ENCODE results near the gene ANKRD12. TPM values are rescaled to one million over a fixed set of nuclear protein-coding genes. Genes with fewer than 3 reads are reported as not detected.
A peak's percentile ranks its signal among the peaks of the same experiment; 100 is the strongest.

ANKRD12 gene
- total and polyA plus RNA-seq, 10 of the 15 experiments (the other 5 are each of a cell fraction or from before 2014, with no cell fraction given), result 5.9 to 45.7 (median 20.2) TPM

DNA sequence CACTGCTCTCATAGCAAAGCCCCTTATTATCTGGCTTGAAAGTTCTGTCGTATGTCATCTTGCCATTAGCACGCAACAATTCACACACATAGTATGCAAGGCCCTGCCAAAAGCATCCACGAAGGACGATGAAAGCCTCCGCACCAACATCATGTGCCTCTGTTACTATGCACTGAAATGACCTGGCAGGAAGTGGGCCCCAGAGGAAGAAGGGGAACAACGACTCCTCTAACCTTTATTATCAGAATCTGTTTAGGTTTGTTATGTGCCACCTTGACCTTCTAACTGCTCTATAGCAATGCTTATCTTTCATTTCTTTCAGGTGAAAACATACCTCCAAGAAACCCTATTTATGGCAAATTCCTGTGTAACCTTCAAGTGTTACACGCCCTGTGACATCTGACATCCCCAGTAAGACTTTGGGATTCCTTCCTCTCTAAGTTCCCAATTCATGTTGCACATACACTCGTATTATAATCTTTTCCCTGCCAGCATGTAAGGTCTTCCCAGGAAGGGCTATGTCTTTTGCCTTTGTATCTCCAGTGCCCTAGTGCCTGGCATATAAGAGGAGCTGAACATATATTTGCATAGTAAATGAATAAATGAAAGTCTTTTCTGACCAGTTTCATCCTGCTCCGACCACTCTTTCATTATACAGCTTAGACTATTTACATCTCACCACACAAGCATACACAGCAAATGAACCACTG is 41.1 kb upstream of the ANKRD12 start (continued):
- TF ChIP-seq, protein P1, sequence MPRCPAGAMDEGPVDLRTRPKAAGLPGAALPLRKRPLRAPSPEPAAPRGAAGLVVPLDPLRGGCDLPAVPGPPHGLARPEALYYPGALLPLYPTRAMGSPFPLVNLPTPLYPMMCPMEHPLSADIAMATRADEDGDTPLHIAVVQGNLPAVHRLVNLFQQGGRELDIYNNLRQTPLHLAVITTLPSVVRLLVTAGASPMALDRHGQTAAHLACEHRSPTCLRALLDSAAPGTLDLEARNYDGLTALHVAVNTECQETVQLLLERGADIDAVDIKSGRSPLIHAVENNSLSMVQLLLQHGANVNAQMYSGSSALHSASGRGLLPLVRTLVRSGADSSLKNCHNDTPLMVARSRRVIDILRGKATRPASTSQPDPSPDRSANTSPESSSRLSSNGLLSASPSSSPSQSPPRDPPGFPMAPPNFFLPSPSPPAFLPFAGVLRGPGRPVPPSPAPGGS (IDR thresholded peaks at IDR 0.05; ENCODE audit: borderline replicate concordance, insufficient read depth, low read depth, low read length, poor library complexity, severe bottlenecking), result no peak
- no peak for TF ChIP-seq FOS (IDR thresholded peaks at IDR 0.05; ENCODE audit: borderline replicate concordance, extremely low read depth, insufficient read length)
- TF ChIP-seq JUNB (IDR thresholded peaks at IDR 0.05), result peak; percentile 70
- TF ChIP-seq, protein P2, sequence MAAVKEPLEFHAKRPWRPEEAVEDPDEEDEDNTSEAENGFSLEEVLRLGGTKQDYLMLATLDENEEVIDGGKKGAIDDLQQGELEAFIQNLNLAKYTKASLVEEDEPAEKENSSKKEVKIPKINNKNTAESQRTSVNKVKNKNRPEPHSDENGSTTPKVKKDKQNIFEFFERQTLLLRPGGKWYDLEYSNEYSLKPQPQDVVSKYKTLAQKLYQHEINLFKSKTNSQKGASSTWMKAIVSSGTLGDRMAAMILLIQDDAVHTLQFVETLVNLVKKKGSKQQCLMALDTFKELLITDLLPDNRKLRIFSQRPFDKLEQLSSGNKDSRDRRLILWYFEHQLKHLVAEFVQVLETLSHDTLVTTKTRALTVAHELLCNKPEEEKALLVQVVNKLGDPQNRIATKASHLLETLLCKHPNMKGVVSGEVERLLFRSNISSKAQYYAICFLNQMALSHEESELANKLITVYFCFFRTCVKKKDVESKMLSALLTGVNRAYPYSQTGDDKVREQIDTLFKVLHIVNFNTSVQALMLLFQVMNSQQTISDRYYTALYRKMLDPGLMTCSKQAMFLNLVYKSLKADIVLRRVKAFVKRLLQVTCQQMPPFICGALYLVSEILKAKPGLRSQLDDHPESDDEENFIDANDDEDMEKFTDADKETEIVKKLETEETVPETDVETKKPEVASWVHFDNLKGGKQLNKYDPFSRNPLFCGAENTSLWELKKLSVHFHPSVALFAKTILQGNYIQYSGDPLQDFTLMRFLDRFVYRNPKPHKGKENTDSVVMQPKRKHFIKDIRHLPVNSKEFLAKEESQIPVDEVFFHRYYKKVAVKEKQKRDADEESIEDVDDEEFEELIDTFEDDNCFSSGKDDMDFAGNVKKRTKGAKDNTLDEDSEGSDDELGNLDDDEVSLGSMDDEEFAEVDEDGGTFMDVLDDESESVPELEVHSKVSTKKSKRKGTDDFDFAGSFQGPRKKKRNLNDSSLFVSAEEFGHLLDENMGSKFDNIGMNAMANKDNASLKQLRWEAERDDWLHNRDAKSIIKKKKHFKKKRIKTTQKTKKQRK (IDR thresholded peaks at IDR 0.05; ENCODE audit: low read depth, low read length), result no peak
- TF ChIP-seq, protein P3, sequence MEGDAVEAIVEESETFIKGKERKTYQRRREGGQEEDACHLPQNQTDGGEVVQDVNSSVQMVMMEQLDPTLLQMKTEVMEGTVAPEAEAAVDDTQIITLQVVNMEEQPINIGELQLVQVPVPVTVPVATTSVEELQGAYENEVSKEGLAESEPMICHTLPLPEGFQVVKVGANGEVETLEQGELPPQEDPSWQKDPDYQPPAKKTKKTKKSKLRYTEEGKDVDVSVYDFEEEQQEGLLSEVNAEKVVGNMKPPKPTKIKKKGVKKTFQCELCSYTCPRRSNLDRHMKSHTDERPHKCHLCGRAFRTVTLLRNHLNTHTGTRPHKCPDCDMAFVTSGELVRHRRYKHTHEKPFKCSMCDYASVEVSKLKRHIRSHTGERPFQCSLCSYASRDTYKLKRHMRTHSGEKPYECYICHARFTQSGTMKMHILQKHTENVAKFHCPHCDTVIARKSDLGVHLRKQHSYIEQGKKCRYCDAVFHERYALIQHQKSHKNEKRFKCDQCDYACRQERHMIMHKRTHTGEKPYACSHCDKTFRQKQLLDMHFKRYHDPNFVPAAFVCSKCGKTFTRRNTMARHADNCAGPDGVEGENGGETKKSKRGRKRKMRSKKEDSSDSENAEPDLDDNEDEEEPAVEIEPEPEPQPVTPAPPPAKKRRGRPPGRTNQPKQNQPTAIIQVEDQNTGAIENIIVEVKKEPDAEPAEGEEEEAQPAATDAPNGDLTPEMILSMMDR (IDR thresholded peaks at IDR 0.05 in 2 of 3, conservative IDR thresholded peaks at IDR 0.05 in 1 of 3; ENCODE audit: control insufficient read depth in 2 of 3, extremely low read depth in 1 of 3, insufficient read depth in 1 of 3, low read depth in 3 of 3, low read length in 3 of 3), result no peak
- no peak for TF ChIP-seq ATF7 (IDR thresholded peaks at IDR 0.05; ENCODE audit: low read depth)
- TF ChIP-seq, protein P4, sequence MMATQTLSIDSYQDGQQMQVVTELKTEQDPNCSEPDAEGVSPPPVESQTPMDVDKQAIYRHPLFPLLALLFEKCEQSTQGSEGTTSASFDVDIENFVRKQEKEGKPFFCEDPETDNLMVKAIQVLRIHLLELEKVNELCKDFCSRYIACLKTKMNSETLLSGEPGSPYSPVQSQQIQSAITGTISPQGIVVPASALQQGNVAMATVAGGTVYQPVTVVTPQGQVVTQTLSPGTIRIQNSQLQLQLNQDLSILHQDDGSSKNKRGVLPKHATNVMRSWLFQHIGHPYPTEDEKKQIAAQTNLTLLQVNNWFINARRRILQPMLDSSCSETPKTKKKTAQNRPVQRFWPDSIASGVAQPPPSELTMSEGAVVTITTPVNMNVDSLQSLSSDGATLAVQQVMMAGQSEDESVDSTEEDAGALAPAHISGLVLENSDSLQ (IDR thresholded peaks at IDR 0.05), result no peak
- 0 out of 4 replicates have a peak, but pooled peaks of 1 of the 2 experiments have one; percentile 24 for TF ChIP-seq SRF (IDR thresholded peaks at IDR 0.05; ENCODE audit: low read depth in 2 of 2, low read length in 2 of 2)
- TF ChIP-seq SPI1 (IDR thresholded peaks at IDR 0.05; ENCODE audit: borderline replicate concordance, insufficient read depth, low read depth, low read length), result peak; percentile 72
- TF ChIP-seq IRF4 (IDR thresholded peaks at IDR 0.05; ENCODE audit: low read depth, low read length), result peak; percentile 90
- no peak; the same call in 1 of the 2 replicates for TF ChIP-seq ZNF217 (IDR thresholded peaks at IDR 0.05)
- TF ChIP-seq, protein P5, sequence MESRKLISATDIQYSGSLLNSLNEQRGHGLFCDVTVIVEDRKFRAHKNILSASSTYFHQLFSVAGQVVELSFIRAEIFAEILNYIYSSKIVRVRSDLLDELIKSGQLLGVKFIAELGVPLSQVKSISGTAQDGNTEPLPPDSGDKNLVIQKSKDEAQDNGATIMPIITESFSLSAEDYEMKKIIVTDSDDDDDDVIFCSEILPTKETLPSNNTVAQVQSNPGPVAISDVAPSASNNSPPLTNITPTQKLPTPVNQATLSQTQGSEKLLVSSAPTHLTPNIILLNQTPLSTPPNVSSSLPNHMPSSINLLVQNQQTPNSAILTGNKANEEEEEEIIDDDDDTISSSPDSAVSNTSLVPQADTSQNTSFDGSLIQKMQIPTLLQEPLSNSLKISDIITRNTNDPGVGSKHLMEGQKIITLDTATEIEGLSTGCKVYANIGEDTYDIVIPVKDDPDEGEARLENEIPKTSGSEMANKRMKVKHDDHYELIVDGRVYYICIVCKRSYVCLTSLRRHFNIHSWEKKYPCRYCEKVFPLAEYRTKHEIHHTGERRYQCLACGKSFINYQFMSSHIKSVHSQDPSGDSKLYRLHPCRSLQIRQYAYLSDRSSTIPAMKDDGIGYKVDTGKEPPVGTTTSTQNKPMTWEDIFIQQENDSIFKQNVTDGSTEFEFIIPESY (IDR thresholded peaks at IDR 0.05), result no peak
- TF ChIP-seq KDM1A (IDR thresholded peaks at IDR 0.05; ENCODE audit: borderline replicate concordance), result no peak
- TF ChIP-seq ESRRA (IDR thresholded peaks at IDR 0.05; ENCODE audit: low read length), result no peak
- no peak for TF ChIP-seq TARDBP (IDR thresholded peaks at IDR 0.05; ENCODE audit: borderline replicate concordance)
- no peak for TF ChIP-seq NBN (IDR thresholded peaks at IDR 0.05)
- TF ChIP-seq BRCA1 (IDR thresholded peaks at IDR 0.05; ENCODE audit: low read depth, low read length), result no peak
- TF ChIP-seq CBX3 (IDR thresholded peaks at IDR 0.05; ENCODE audit: borderline replicate concordance, low read depth), result no peak
- TF ChIP-seq MTA2 (IDR thresholded peaks at IDR 0.05; ENCODE audit: low read depth), result peak; percentile 53
- TF ChIP-seq, protein P6, sequence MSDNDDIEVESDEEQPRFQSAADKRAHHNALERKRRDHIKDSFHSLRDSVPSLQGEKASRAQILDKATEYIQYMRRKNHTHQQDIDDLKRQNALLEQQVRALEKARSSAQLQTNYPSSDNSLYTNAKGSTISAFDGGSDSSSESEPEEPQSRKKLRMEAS (IDR thresholded peaks at IDR 0.05; ENCODE audit: low read depth, low read length), result peak; percentile 63

All from GM12878 (cell line).